B cell (primary cell): ENCODE results near the gene EDC3.

Experiments
- CTCF ChIP-seq: fragments of 200-600 bp; IDR thresholded peaks from one replicate; pipeline ENCODE4 v1.8.0; 2022; ENCODE audit warnings: antibody characterized with exemption, mild to moderate bottlenecking
- EZH2 ChIP-seq: IDR thresholded peaks from 2 replicates; pipeline ENCODE4 v1.6.1; 2012; ENCODE audit warnings: borderline replicate concordance, low read depth, mild to moderate bottlenecking, moderate library complexity, low read length; ENCODE audit not compliant: insufficient read depth, poor library complexity, severe bottlenecking

- no peak for TF ChIP-seq CTCF
- no peak for TF ChIP-seq EZH2
Observed at GRCh38 chr15:74710319-74711094, 14.7 kb upstream of the EDC3 start.
